ENCODE results near the gene TGM5. TPM values are rescaled to one million over a fixed set of nuclear protein-coding genes. Genes with fewer than 3 reads are reported as not detected.

The TGM5 gene
- total and polyA plus RNA-seq, 11 donors: 1.2 TPM; not detected in 10

- Histone ChIP-seq H3K9me3 (no peaks in the 10 kb centered on the region), H3K4me3 (no peak overlapping the region), H3K27ac (no peak overlapping the region), H3K4me1 (no peaks in the 10 kb centered on the region), H3K36me3 (no peaks in the 10 kb centered on the region), H3K27me3 (peaks cover 0 to 22% (median 6%) of the 10 kb centered on the region in 9 donors)
- intact Hi-C loops (cut with DNase I): no loop called here
- ATAC-seq (no peak), DNase-seq (no peak)
- TF ChIP-seq, protein P1, sequence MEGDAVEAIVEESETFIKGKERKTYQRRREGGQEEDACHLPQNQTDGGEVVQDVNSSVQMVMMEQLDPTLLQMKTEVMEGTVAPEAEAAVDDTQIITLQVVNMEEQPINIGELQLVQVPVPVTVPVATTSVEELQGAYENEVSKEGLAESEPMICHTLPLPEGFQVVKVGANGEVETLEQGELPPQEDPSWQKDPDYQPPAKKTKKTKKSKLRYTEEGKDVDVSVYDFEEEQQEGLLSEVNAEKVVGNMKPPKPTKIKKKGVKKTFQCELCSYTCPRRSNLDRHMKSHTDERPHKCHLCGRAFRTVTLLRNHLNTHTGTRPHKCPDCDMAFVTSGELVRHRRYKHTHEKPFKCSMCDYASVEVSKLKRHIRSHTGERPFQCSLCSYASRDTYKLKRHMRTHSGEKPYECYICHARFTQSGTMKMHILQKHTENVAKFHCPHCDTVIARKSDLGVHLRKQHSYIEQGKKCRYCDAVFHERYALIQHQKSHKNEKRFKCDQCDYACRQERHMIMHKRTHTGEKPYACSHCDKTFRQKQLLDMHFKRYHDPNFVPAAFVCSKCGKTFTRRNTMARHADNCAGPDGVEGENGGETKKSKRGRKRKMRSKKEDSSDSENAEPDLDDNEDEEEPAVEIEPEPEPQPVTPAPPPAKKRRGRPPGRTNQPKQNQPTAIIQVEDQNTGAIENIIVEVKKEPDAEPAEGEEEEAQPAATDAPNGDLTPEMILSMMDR (IDR thresholded peaks at IDR 0.05): no peak
- no peak for TF ChIP-seq POLR2A (IDR thresholded peaks at IDR 0.05)
These were observed 33.2 kb upstream of the TGM5 start for GRCh38 chr15:43299884-43300283.

- Histone ChIP-seq H3K27me3 (peaks cover 0 to 27% (median 10%) of the 10 kb centered on the region in 9 donors), H3K4me1 (no peaks in the 10 kb centered on the region), H3K9me3 (no peaks in the 10 kb centered on the region), H3K27ac (no peak overlapping the region), H3K4me3 (no peak overlapping the region), H3K36me3 (no peaks in the 10 kb centered on the region)
- TF ChIP-seq, protein P1 (IDR thresholded peaks at IDR 0.05): no peak
- no peak for TF ChIP-seq POLR2A (IDR thresholded peaks at IDR 0.05)
- intact Hi-C loops (cut with DNase I): no loop called here
- DNase-seq: no peak
- 88 to 95% (median 92%) methylated on average over 3 of the region's 3 CpGs for WGBS, 4 donors
- no peak for ATAC-seq
These were observed 32.7 kb upstream of the TGM5 start for GRCh38 chr15:43299411-43299810.

DNA sequence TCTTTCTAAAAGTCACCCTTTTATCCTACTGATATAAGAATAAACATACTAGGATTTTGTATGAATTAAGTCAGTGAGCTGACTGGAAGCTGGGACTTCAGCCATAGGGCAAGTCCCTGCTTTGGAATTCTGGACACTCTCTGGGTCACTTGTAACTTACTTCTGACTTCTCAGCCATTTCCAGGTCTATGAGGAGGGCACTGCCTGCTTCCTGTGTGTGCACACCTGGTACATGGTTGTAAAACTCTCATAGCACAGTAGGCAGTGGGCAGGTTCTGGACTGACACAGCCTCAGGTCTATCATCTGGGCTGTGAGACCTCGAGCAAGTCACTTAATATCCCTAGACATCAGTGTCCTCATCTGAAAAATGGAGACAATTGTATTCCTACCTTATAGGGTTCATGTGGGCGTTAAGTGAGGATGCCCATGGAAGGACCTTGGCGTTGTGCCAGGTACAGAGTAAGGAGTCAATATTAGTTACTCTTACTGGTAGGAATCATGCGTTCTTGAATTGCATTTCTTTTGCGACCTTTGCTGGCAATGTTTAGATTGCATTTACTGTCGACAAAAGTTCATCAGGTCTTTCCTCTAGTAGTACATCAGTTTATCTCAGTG lies 27.5 kb upstream of the TGM5 start:
- Histone ChIP-seq H3K4me1 (no peaks in the 10 kb centered on the region), H3K36me3 (no peaks in the 10 kb centered on the region), H3K9me3 (no peaks in the 10 kb centered on the region), H3K27ac (no peak overlapping the region), H3K4me3 (no peak overlapping the region), H3K27me3 (peaks cover 0 to 34% (median 22%) of the 10 kb centered on the region in 9 donors)
- 76 to 81% (median 79%) methylated on average over 6 of the region's 6 CpGs for WGBS, 4 donors
- DNase-seq (no peak), ATAC-seq (no peak)
- intact Hi-C loops (cut with DNase I): no loop called here
- no peak for TF ChIP-seq POLR2A (IDR thresholded peaks at IDR 0.05)
- TF ChIP-seq, protein P1 (IDR thresholded peaks at IDR 0.05): no peak

DNA sequence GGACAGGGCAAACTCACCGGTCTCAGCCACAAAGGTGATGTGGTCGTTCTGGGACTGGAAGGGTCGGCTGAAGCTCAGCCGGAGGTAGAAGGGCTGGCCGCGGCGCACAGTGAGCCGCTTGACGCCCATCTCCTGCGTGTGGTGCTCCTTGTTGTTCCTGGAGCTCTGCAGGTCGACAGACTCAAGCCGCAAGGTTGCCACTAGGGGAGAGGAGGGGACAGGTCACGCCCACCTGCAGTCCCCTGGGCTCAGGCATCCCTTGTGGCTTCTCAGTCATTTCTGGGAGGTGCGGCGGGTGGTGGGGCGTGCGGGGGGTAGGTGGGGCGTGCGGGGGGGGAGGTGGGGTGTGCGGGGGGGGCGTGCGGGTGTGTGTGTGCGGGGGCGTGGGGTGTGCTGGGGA lies 26.7 kb upstream of the TGM5 start:
- intact Hi-C loops (cut with DNase I): no loop called here
- Histone ChIP-seq H3K27ac (no peak overlapping the region), H3K4me1 (no peaks in the 10 kb centered on the region), H3K4me3 (no peak overlapping the region), H3K9me3 (no peaks in the 10 kb centered on the region), H3K27me3 (peaks cover 0 to 34% (median 22%) of the 10 kb centered on the region in 9 donors), H3K36me3 (no peaks in the 10 kb centered on the region)
- 8 to 24% (median 11%) methylated on average over 3 to 24 of the region's 24 CpGs for WGBS, 4 donors
- ATAC-seq: no peak
- TF ChIP-seq, protein P1 (IDR thresholded peaks at IDR 0.05): no peak
- TF ChIP-seq POLR2A (IDR thresholded peaks at IDR 0.05): no peak
- no peak for DNase-seq

All from heart left ventricle (tissue), 16 donors.